ENCODE data around the gene HLTF. TPM values are rescaled to one million over a fixed set of nuclear protein-coding genes. Genes with fewer than 3 reads are reported as not detected.

HLTF gene
- total RNA-seq, 1 experiment from 2014 or later = 73.4 TPM

- H2AFZ ChIP-seq (ENCODE audit: low read depth, low read length, poor library complexity, severe bottlenecking) = no peak overlapping the region
- no peak overlapping the region for H3K4me3 ChIP-seq (replicated peaks in 1 of 2; ENCODE audit: low read depth in 1 of 2, low read length in 2 of 2)
- H3K4me2 ChIP-seq (ENCODE audit: low read length) = no peak overlapping the region
- no peaks in the 10 kb centered on the region for H3K9me2 ChIP-seq (ENCODE audit: insufficient read depth)
- POLR2A ChIA-PET = no interaction called here
- no peak for TF ChIP-seq POLR2A (IDR thresholded peaks at IDR 0.05; ENCODE audit: borderline replicate concordance, extremely low read depth, insufficient read depth, insufficient read length)
- no peak for TF ChIP-seq ATF3 (IDR thresholded peaks at IDR 0.05)
- TF ChIP-seq ZBTB33 (IDR thresholded peaks at IDR 0.05; ENCODE audit: extremely low read depth, insufficient replicate concordance, low read length) = no peak
- no peak for TF ChIP-seq REST (IDR thresholded peaks at IDR 0.05; ENCODE audit: low read depth)
- TF ChIP-seq CBX3 (IDR thresholded peaks at IDR 0.05; ENCODE audit: low read depth) = no peak
- TF ChIP-seq SP1 (IDR thresholded peaks at IDR 0.05; ENCODE audit: low read depth) = no peak
- TF ChIP-seq RAD21 (IDR thresholded peaks at IDR 0.05; ENCODE audit: low read depth) = no peak
- TF ChIP-seq EZH2phosphoT487 (IDR thresholded peaks at IDR 0.05; ENCODE audit: borderline replicate concordance) = no peak
- no peak for TF ChIP-seq SIN3A (IDR thresholded peaks at IDR 0.05; ENCODE audit: low read depth)
- TF ChIP-seq TCF7L2 (IDR thresholded peaks at IDR 0.05; ENCODE audit: borderline replicate concordance, extremely low read depth, insufficient read depth, insufficient read length) = no peak
- TF ChIP-seq SRF (IDR thresholded peaks at IDR 0.05; ENCODE audit: low read depth) = no peak
- TF ChIP-seq FOSL1 (IDR thresholded peaks at IDR 0.05; ENCODE audit: low read depth) = no peak
- TF ChIP-seq CEBPB (IDR thresholded peaks at IDR 0.05; ENCODE audit: low read depth) = no peak
- no peak for TF ChIP-seq YY1 (IDR thresholded peaks at IDR 0.05; ENCODE audit: extremely low read depth, insufficient replicate concordance, low read depth, low read length)
- no peak for TF ChIP-seq MAX (IDR thresholded peaks at IDR 0.05)
- TF ChIP-seq CTCF (IDR thresholded peaks at IDR 0.05 in 2 of 3, conservative IDR thresholded peaks at IDR 0.05 in 1 of 3; ENCODE audit: borderline replicate concordance in 1 of 3, insufficient read depth in 1 of 3, low read depth in 2 of 3, low read length in 2 of 3) = no peak
- no peak for TF ChIP-seq EZH2 (IDR thresholded peaks at IDR 0.05)
- no peak for TF ChIP-seq POLR2AphosphoS5 (IDR thresholded peaks at IDR 0.05; ENCODE audit: low read depth, low read length)
- TF ChIP-seq ELF1 (IDR thresholded peaks at IDR 0.05; ENCODE audit: borderline replicate concordance, low read depth) = no peak
- TF ChIP-seq EGR1 (IDR thresholded peaks at IDR 0.05; ENCODE audit: low read depth) = no peak
- 0 out of 4 replicates have a peak, but pooled peaks cover 0 to 3% of the 10 kb centered on the region in 2 experiments for H3K4me1 ChIP-seq (ENCODE audit: control insufficient read depth in 1 of 2, insufficient read depth in 2 of 2, low read length in 2 of 2)
- no peaks in the 10 kb centered on the region for H4K20me1 ChIP-seq (ENCODE audit: insufficient read depth)
- no peaks in the 10 kb centered on the region for H3K9me3 ChIP-seq (ENCODE audit: control insufficient read depth in 1 of 2, insufficient read depth in 1 of 2, low read depth in 1 of 2, low read length in 2 of 2)
- DNase-seq (ENCODE audit: low read depth, low spot score) (no peak), ATAC-seq (no peak)
- BruUV-seq (replicated peaks) = no TSS peak
- H3K9ac ChIP-seq (ENCODE audit: low read length) = no peak overlapping the region
- intact Hi-C loops (cut with micrococcal nuclease) = no loop called here
- no peaks in the 10 kb centered on the region for H3K36me3 ChIP-seq (ENCODE audit: control insufficient read depth in 1 of 2, insufficient read depth in 2 of 2, low read length in 2 of 2)
- H3K27ac ChIP-seq (ENCODE audit: low read depth, low read length) = no peak overlapping the region
- CTCF ChIA-PET = interaction anchor here (1.2 to 2.4 kb wide), 2 partner anchors 11 to 163 kb away, joined by 4 to 13 read pairs; partner anchors contain the start of gene HPS3
- RAD21 ChIA-PET (ENCODE audit: low non-redundant PET in 1 of 2, low total read pairs in 2 of 2, uncharacterized antibody in 2 of 2, unreplicated experiment in 2 of 2) = no interaction called here
- no peaks in the 10 kb centered on the region for H3K27me3 ChIP-seq (ENCODE audit: insufficient read depth, low read length)
- H3K79me2 ChIP-seq (ENCODE audit: insufficient read depth, low read length) = no peaks in the 10 kb centered on the region
Observed at GRCh38 chr3:149118724-149119123, 32.4 kb upstream of the HLTF start.

Measured in HCT116 (cell line).